NCI-H1930 (cell line): ENCODE results near the gene SUSD6.
"Not testable (repeated sequence)": the region's sequence is repeated elsewhere in the genome, so short reads cannot be mapped to it uniquely, and the experiment has no call there.

ENCODE experiments used
- DNase-seq, 2 experiments: peaks; one replicate each; lab custom pipeline; 2025; lab: John Stamatoyannopoulos, UW

The SUSD6 gene

GRCh38 chr14:69713209-69713781 lies 101.9 kb downstream of the SUSD6 start:
- DNase-seq = peak; percentile 39 to 46

GRCh38 chr14:69713993-69714679 lies 102.7 kb downstream of the SUSD6 start:
- no peak for DNase-seq

- no peak for DNase-seq
Observed at GRCh38 chr14:69715725-69716477, 104.5 kb downstream of the SUSD6 start.

GRCh38 chr14:69716478-69717187 lies 105.2 kb downstream of the SUSD6 start:
- DNase-seq = no peak

- not testable (repeated sequence) for DNase-seq
Observed at GRCh38 chr14:69718614-69719013, 107.2 kb downstream of the SUSD6 start.

- DNase-seq = no peak
Observed at GRCh38 chr14:69719501-69719951, 108.1 kb downstream of the SUSD6 start.

- DNase-seq = no peak
Observed at GRCh38 chr14:69720912-69721311, 109.5 kb downstream of the SUSD6 start.

GRCh38 chr14:69726761-69727511 lies 115.5 kb downstream of the SUSD6 start:
- peak; percentile 20 to 58 for DNase-seq

- DNase-seq = no peak
Observed at GRCh38 chr14:69727860-69728259, 116.5 kb downstream of the SUSD6 start.

GRCh38 chr14:69731919-69732598 lies 120.7 kb downstream of the SUSD6 start:
- not testable (repeated sequence) for DNase-seq

GRCh38 chr14:69736405-69736804 lies 125.0 kb downstream of the SUSD6 start:
- DNase-seq = not testable (repeated sequence)

GRCh38 chr14:69741055-69741454 lies 129.7 kb downstream of the SUSD6 start:
- DNase-seq = no peak

GRCh38 chr14:69749956-69750355 lies 138.6 kb downstream of the SUSD6 start:
- no peak for DNase-seq

- DNase-seq = no peak
Observed at GRCh38 chr14:69750495-69750894, 139.1 kb downstream of the SUSD6 start.

GRCh38 chr14:69752773-69753172 lies 141.4 kb downstream of the SUSD6 start:
- DNase-seq = no peak

- DNase-seq = no peak
Observed at GRCh38 chr14:69753860-69754259, 142.5 kb downstream of the SUSD6 start.

GRCh38 chr14:69754487-69754886 lies 143.1 kb downstream of the SUSD6 start:
- DNase-seq = no peak

GRCh38 chr14:69755296-69755695 lies 143.9 kb downstream of the SUSD6 start:
- no peak for DNase-seq

- DNase-seq = no peak
Observed at GRCh38 chr14:69755784-69756183, 144.4 kb downstream of the SUSD6 start.

GRCh38 chr14:69756298-69756697 lies 144.9 kb downstream of the SUSD6 start:
- DNase-seq = no peak

GRCh38 chr14:69760810-69761209 lies 149.4 kb downstream of the SUSD6 start:
- no peak for DNase-seq
